B cell (primary cell): ENCODE data around the gene VWA5A.

ENCODE experiments used
- EZH2 ChIP-seq: IDR thresholded peaks from 2 replicates; pipeline ENCODE4 v1.6.1; 2012; ENCODE audit warnings: borderline replicate concordance, low read depth, mild to moderate bottlenecking, moderate library complexity, low read length; ENCODE audit not compliant: insufficient read depth, poor library complexity, severe bottlenecking
- TF ChIP-seq, protein P1 (sequence below): fragments of 200-600 bp; IDR thresholded peaks from one replicate; pipeline ENCODE4 v1.8.0; 2022; ENCODE audit warnings: antibody characterized with exemption, mild to moderate bottlenecking

DNA sequence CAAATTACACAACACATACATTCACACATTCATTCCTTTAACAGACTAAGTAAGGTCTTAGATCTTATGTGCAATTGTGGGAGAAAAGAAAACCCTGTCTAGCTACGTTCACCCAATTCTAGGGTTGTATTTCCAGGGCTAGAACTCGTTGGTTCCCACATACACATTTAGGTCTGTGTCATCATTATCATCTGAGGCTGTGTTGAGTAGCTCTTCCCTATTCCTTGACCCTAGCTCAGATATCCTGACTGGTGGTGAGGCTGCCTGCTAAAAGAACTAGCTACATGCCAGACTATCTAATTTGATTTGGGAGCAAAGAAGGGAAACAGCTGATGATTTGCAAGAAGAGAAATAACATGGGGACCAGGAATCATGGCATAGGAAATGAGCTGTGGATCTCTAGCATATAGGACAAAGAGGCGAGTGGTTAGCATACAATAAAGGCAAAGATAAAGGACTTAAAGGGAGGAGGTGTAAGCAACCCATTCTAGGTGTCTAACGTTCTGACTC, 46.6 kb upstream of the VWA5A start:
- TF ChIP-seq, protein P1, sequence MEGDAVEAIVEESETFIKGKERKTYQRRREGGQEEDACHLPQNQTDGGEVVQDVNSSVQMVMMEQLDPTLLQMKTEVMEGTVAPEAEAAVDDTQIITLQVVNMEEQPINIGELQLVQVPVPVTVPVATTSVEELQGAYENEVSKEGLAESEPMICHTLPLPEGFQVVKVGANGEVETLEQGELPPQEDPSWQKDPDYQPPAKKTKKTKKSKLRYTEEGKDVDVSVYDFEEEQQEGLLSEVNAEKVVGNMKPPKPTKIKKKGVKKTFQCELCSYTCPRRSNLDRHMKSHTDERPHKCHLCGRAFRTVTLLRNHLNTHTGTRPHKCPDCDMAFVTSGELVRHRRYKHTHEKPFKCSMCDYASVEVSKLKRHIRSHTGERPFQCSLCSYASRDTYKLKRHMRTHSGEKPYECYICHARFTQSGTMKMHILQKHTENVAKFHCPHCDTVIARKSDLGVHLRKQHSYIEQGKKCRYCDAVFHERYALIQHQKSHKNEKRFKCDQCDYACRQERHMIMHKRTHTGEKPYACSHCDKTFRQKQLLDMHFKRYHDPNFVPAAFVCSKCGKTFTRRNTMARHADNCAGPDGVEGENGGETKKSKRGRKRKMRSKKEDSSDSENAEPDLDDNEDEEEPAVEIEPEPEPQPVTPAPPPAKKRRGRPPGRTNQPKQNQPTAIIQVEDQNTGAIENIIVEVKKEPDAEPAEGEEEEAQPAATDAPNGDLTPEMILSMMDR: no peak
- TF ChIP-seq EZH2: no peak
